SK-N-SH (cell line): ENCODE measurements around the gene EPX. TPM values are rescaled to one million over a fixed set of nuclear protein-coding genes. Genes with fewer than 3 reads are reported as not detected.

ENCODE experiments used
- CTCF ChIA-PET: fragments of 300-600, 350-600 bp; formaldehyde crosslinking; extraction: SDS; loops from one replicate; lab custom pipeline; 2021; lab: Yijun Ruan, JAX
- POLR2A ChIA-PET: fragments of 350-600 bp; sonication (Branson Sonifier 250); formaldehyde crosslinking; extraction: SDS; loops from one replicate; lab custom pipeline; 2020; ENCODE audit warnings: antibody characterized with exemption, inconsistent platforms; lab: Yijun Ruan, JAX
- DNase-seq: peaks from one replicate; pipeline ENCODE4 v3.0.0; 2012
- H2AFZ ChIP-seq: fragments of 200-600 bp; sonication (generic); 2 replicates; pipeline ENCODE4 v1.8.1; 2016; ENCODE audit warnings: antibody characterized with exemption, mild to moderate bottlenecking, low read depth
- H3F3A ChIP-seq: fragments of 200-600 bp; sonication (generic); replicated peaks from 2 replicates; pipeline ENCODE3; 2016; ENCODE audit warnings: antibody characterized with exemption, mild to moderate bottlenecking; ENCODE audit not compliant: insufficient read depth
- H3K27ac ChIP-seq, 2 experiments: fragments of 200-500 bp in 1 of 2; fragments of 200-600 bp in 1 of 2; sonication (Bioruptor generic) in 1 of 2; sonication (generic), shearing (Covaris generic) in 1 of 2; 2 replicates each; pipeline versions ENCODE4 v1.5.1 to v1.6.1; 2014 to 2016; ENCODE audit warnings: low read depth in 2 of 2, inconsistent platforms in 1 of 2, low read length in 1 of 2, mild to moderate bottlenecking in 1 of 2, mixed read lengths in 1 of 2
- H3K27me3 ChIP-seq: fragments of 200-600 bp; sonication (generic), shearing (Covaris generic); 2 replicates; pipeline ENCODE4 v1.6.1; 2016; ENCODE audit warnings: mixed run types; ENCODE audit not compliant: insufficient read depth
- H3K36me3 ChIP-seq, 2 experiments: fragments of 200-500 bp in 1 of 2; fragments of 200-600 bp in 1 of 2; sonication (Bioruptor generic) in 1 of 2; sonication (generic) in 1 of 2; replicated peaks in 1 of 2; 2 replicates each; pipeline versions ENCODE3 to v1.5.1; 2014 to 2016; ENCODE audit warnings: low read length in 1 of 2, mild to moderate bottlenecking in 1 of 2; ENCODE audit not compliant: insufficient read depth in 2 of 2, control insufficient read depth in 1 of 2
- H3K4me1 ChIP-seq, 2 experiments: fragments of 200-500 bp in 1 of 2; fragments of 200-600 bp in 1 of 2; sonication (Bioruptor generic) in 1 of 2; sonication (generic), shearing (Covaris generic) in 1 of 2; 2 replicates each; pipeline versions ENCODE4 v1.5.1 to v1.6.1; 2014 to 2016; ENCODE audit warnings: low read depth in 1 of 2, low read length in 1 of 2, mixed run types in 1 of 2; ENCODE audit not compliant: insufficient read depth in 2 of 2, control insufficient read depth in 1 of 2
- H3K4me2 ChIP-seq: fragments of 200-600 bp; sonication (generic), shearing (Covaris generic); 2 replicates; pipeline ENCODE4 v1.6.1; 2017; ENCODE audit warnings: mixed run types
- H3K4me3 ChIP-seq, 2 experiments: fragments of 200-500 bp in 1 of 2; fragments of 200-600 bp in 1 of 2; sonication (Bioruptor generic) in 1 of 2; sonication (generic), shearing (Covaris generic) in 1 of 2; 2 replicates each; pipeline versions ENCODE4 v1.5.1 to v1.8.1; 2014 to 2016; ENCODE audit warnings: low read depth in 2 of 2, inconsistent platforms in 1 of 2, low read length in 1 of 2, mild to moderate bottlenecking in 1 of 2, mixed read lengths in 1 of 2, moderate library complexity in 1 of 2
- H3K79me2 ChIP-seq: fragments of 200-600 bp; sonication (generic); 2 replicates; pipeline ENCODE4 v1.8.1; 2017; ENCODE audit warnings: mild to moderate bottlenecking; ENCODE audit not compliant: insufficient read depth
- H3K9ac ChIP-seq: fragments of 200-600 bp; sonication (generic); 2 replicates; pipeline ENCODE4 v1.6.1; 2017; ENCODE audit warnings: mixed run types
- H3K9me2 ChIP-seq: fragments of 200-600 bp; sonication (generic); 2 replicates; pipeline ENCODE4 v1.6.1; 2017; ENCODE audit warnings: mixed run types
- H3K9me3 ChIP-seq: fragments of 200-600 bp; sonication (generic); 2 replicates; pipeline ENCODE4 v1.6.1; 2017; ENCODE audit warnings: mixed run types, mild to moderate bottlenecking, moderate library complexity
- H4K20me1 ChIP-seq: fragments of 200-600 bp; sonication (generic); 2 replicates; pipeline ENCODE4 v1.6.1; 2017; ENCODE audit warnings: mild to moderate bottlenecking, mixed run types; ENCODE audit not compliant: insufficient read depth
- CTCF ChIP-seq: fragments of 200-600 bp; sonication (generic); IDR thresholded peaks from 2 replicates; pipeline ENCODE4 v1.6.1; 2017; ENCODE audit warnings: antibody characterized with exemption, mild to moderate bottlenecking, moderate library complexity
- ELF1 ChIP-seq: IDR thresholded peaks from 2 replicates; pipeline ENCODE4 v1.4.0; 2012
- EP300 ChIP-seq, 2 experiments: IDR thresholded peaks; 2 replicates each; pipeline versions ENCODE4 v1.4.0 to v1.6.1; 2012; ENCODE audit warnings: borderline replicate concordance in 1 of 2, low read depth in 1 of 2, low read length in 1 of 2
- EZH2phosphoT487 ChIP-seq: fragments of 200-600 bp; sonication (generic); IDR thresholded peaks from 2 replicates; pipeline ENCODE4 v1.6.1; 2017; ENCODE audit warnings: low read depth, mixed run types, mild to moderate bottlenecking, antibody characterized with exemption, moderate library complexity, borderline replicate concordance
- FOSL2 ChIP-seq: IDR thresholded peaks from 2 replicates; pipeline ENCODE4 v1.4.0; 2012; ENCODE audit warnings: low read depth, mild to moderate bottlenecking, moderate library complexity, borderline replicate concordance
- GABPA ChIP-seq: IDR thresholded peaks from 2 replicates; pipeline ENCODE4 v1.4.0; 2012; ENCODE audit warnings: low read depth, mild to moderate bottlenecking
- MEF2A ChIP-seq: IDR thresholded peaks from 2 replicates; pipeline ENCODE4 v1.4.0; 2012; ENCODE audit warnings: low read depth, borderline replicate concordance
- MXI1 ChIP-seq: IDR thresholded peaks from 2 replicates; pipeline ENCODE4 v1.6.1; 2012; ENCODE audit warnings: mild to moderate bottlenecking, low read depth, low read length, improper control_type of control experiment
- NRF1 ChIP-seq: IDR thresholded peaks from 2 replicates; pipeline ENCODE4 v1.6.1; 2012; ENCODE audit warnings: low read depth, mild to moderate bottlenecking, low read length
- PBX3 ChIP-seq: IDR thresholded peaks from 2 replicates; pipeline ENCODE4; 2012
- POLR2AphosphoS5 ChIP-seq: IDR thresholded peaks from 2 replicates; pipeline ENCODE4 v1.6.1; 2012; ENCODE audit warnings: low read depth, low read length
- SIN3A ChIP-seq: IDR thresholded peaks from 2 replicates; pipeline ENCODE4 v1.6.1; 2012; ENCODE audit warnings: low read depth, mild to moderate bottlenecking, low read length, moderate library complexity, borderline replicate concordance
- TCF12 ChIP-seq: IDR thresholded peaks from 2 replicates; pipeline ENCODE4 v1.4.0; 2012
- USF1 ChIP-seq: IDR thresholded peaks from 2 replicates; pipeline ENCODE4 v1.4.0; 2012; ENCODE audit warnings: low read depth, borderline replicate concordance
- ZBTB33 ChIP-seq: IDR thresholded peaks from 2 replicates; pipeline ENCODE4 v1.4.0; 2012; ENCODE audit warnings: low read depth, borderline replicate concordance
- WGBS: methylation state at CpG from one replicate; pipeline ENCODE4 v1.1.6; 2017; ENCODE audit warnings: low lambda C conversion rate; 5-methylcytosine and 5-hydroxymethylcytosine counted together
- polyA plus RNA-seq, 3 experiments: library from polyadenylated mRNA; depleted of rRNA; stranded (reverse); fragments of >200 nt; gene quantifications; 2 replicates each; pipeline ENCODE4 v1.2.3, GENCODE V29; 2012

EPX gene
- polyA plus RNA-seq, 1 of the 3 experiments (the other 2 are of a cell fraction) = 0.02 TPM

GRCh38 chr17:58202859-58203258 is 10.3 kb downstream of the EPX start (continued):
- TF ChIP-seq ZBTB33 (no peak), CTCF (no peak), POLR2AphosphoS5 (no peak), EP300 (IDR thresholded peaks at IDR 0.05; ENCODE audit: borderline replicate concordance in 1 of 2, low read depth in 1 of 2, low read length in 1 of 2) (no peak), NRF1 (no peak), GABPA (no peak)

GRCh38 chr17:58204796-58205195 is 12.3 kb downstream of the EPX start:
- no peak overlapping the region for H2AFZ ChIP-seq
- H3K9me2 ChIP-seq = no peaks in the 10 kb centered on the region
- H4K20me1 ChIP-seq = no peaks in the 10 kb centered on the region
- TF ChIP-seq ELF1 (no peak), PBX3 (no peak), CTCF (no peak), EZH2phosphoT487 (no peak), ZBTB33 (no peak), TCF12 (no peak), FOSL2 (no peak), SIN3A (no peak), MEF2A (no peak), POLR2AphosphoS5 (no peak), USF1 (no peak), MXI1 (no peak)
- peaks cover 8 to 32% of the 10 kb centered on the region in 2 experiments for H3K36me3 ChIP-seq
- no peaks in the 10 kb centered on the region for H3F3A ChIP-seq
- no peaks in the 10 kb centered on the region for H3K27me3 ChIP-seq
- DNase-seq = no peak
- no peaks in the 10 kb centered on the region for H3K9me3 ChIP-seq
- ChIA-PET CTCF (interaction anchor here (1.0 to 1.8 kb wide), 3 partner anchors 11 to 19 kb away, joined by 3 to 5 read pairs (median 4); partner anchors contain the start of gene MKS1), POLR2A (no interaction called here)
- no peak overlapping the region for H3K27ac ChIP-seq
- H3K4me2 ChIP-seq = no peak overlapping the region
- WGBS = 78% methylated on average over 5 of the region's 5 CpGs
- no peaks in the 10 kb centered on the region for H3K79me2 ChIP-seq
- H3K9ac ChIP-seq = no peak overlapping the region
- no peak overlapping the region for H3K4me3 ChIP-seq
- H3K4me1 ChIP-seq = peaks cover 0 to 4% of the 10 kb centered on the region in 2 experiments; a peak in 1 of 4 replicates
